DMS53 treated with DMSO at 0.1 percent for 48 hours (cell line): ENCODE results near the gene DIRAS3.
"Not testable (repeated sequence)": the region's sequence is repeated elsewhere in the genome, so short reads cannot be mapped to it uniquely, and the experiment has no call there.

Experiments used
- DNase-seq: peaks from one replicate; lab custom pipeline; 2025; ENCODE audit not compliant: unreplicated experiment; lab: John Stamatoyannopoulos, UW

The DIRAS3 gene

GRCh38 chr1:68024635-68025338 lies 25.6 kb downstream of the DIRAS3 start:
- DNase-seq, result no peak

GRCh38 chr1:68016381-68016780 lies 34.0 kb downstream of the DIRAS3 start:
- no peak for DNase-seq

DNA sequence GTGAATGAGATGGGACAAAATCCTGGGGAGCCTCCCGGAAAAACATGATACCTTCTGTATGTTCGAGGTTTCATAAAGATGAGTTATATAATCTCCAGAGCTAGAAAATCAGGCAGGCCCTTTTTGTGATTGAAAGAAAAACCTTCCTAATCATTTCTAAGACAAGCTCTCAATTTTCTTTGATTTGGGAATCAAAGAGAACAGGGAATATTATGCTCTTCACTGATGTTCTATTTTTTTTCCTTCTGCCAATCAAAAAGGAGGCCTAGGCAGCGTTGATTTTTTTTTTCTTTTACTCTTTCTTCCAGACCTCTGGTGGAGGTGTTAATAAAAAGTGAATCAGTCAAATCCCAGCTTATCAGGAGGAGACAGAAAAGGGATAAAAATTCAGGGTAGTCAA lies 34.5 kb downstream of the DIRAS3 start:
- DNase-seq, result no peak

- no peak for DNase-seq
Measured at GRCh38 chr1:68015369-68015768, 35.1 kb downstream of the DIRAS3 start.

GRCh38 chr1:68013351-68013750 lies 37.1 kb downstream of the DIRAS3 start:
- no peak for DNase-seq

DNA sequence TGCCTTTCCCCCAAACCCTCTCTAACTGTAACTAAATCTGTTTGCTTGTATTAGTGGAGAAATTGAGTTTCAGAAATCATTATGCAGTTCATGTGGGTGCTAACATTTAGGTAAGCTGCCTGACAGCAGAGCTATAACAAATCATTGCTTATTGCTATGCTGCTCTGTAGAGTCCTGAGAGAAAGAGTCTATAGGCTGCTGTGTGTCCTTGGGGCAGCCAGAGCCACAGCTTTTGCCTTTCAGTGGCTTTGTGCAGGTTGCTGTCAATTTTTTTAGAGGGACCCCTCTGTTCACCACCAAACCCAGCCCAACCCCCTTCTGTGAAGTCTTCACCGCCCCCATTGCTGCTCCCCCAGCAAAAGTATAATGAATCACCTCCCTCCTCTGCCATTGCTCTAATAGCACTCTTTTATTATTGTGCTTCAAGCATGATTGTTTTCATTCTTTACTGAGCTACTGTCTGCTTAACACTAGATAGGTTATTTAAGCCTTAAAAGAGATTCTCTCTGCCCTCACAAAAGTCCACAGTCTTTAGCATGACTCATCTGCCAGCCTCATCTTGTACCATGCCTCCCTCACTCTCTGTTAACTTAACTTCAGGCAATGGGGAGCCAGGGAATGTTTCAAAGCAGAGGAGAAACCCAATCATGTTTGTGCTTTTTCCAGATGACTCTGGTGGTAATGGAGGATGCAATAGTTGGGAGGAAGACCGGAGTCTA lies 38.6 kb downstream of the DIRAS3 start:
- no peak for DNase-seq

GRCh38 chr1:68010543-68010942 lies 39.9 kb downstream of the DIRAS3 start:
- DNase-seq, result no peak

GRCh38 chr1:68010090-68010489 lies 40.3 kb downstream of the DIRAS3 start:
- DNase-seq, result peak; percentile 61

- not testable (repeated sequence) for DNase-seq
Measured at GRCh38 chr1:68003626-68004025, 46.8 kb downstream of the DIRAS3 start.

DNA sequence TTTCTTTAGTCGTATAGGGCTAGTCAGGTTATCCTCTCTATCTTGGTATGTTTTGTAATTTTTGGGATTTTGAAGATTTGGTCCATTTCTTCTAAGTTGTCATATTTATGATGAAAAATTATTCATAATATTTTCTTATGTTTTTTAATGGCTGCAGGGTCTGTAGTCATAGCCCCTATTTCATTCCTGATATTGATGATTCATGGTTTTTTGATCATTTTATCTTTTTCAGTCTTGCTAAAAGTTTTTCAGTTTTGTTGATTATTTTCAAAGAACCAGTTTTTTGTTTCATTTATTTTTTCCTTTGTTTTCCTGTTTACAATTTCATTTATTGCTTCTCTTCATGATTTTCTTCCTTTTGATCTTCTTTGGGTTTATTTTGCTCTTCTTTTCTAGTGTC lies 50.2 kb downstream of the DIRAS3 start:
- no peak for DNase-seq

DNA sequence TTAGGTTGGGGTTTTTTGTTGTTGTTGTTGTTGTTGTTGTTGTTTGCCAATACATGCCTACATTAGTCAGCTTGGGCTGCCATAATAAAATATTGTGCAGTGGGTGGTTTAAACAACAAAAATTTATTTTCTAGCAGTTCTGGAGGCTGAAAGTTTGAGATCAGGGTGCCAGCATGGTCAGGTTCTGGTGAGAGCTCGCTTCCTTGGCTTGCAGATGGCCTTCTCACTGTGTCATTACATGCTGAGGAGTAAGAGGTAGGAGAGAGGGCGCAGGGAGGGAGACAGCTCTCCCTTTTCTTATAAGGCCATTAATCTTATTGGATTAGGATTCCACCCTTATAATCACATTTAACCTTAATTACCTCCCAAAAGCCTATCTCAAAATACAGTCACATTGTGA lies 52.7 kb downstream of the DIRAS3 start:
- no peak for DNase-seq
